GM23338 (cell line): ENCODE data around the gene GNAI2. TPM values are rescaled to one million over a fixed set of nuclear protein-coding genes. Genes with fewer than 3 reads are reported as not detected.

Experiments used
- ATAC-seq: fragments of 200-7000 bp; cut with Tn5 transposase; 3 replicates; pipeline ENCODE4 v1.9.1; 2020
- DNase-seq: peaks from one replicate; pipeline ENCODE4 v3.0.0-alpha.2; 2015; ENCODE audit warnings: low spot score
- H2AFZ ChIP-seq: fragments of 200-600 bp; sonication (generic); 2 replicates; pipeline ENCODE4 v1.8.0; 2016; ENCODE audit warnings: antibody characterized with exemption, mild to moderate bottlenecking, moderate library complexity
- H3F3A ChIP-seq: fragments of 200-600 bp; sonication (generic); replicated peaks from 2 replicates; pipeline ENCODE4 v1.8.0; 2017; ENCODE audit warnings: antibody characterized with exemption, mixed run types, low read depth
- H3K27ac ChIP-seq: fragments of 200-600 bp; sonication (generic); 2 replicates; pipeline ENCODE4 v1.6.1; 2016; ENCODE audit warnings: low read depth
- H3K27me3 ChIP-seq: fragments of 200-600 bp; sonication (generic); 2 replicates; pipeline ENCODE4 v1.8.0; 2016; ENCODE audit warnings: mild to moderate bottlenecking, mixed run types, moderate library complexity; ENCODE audit not compliant: insufficient read depth
- H3K36me3 ChIP-seq: fragments of 200-600 bp; sonication (generic); 2 replicates; pipeline ENCODE4 v1.8.0; 2016; ENCODE audit warnings: mild to moderate bottlenecking; ENCODE audit not compliant: insufficient read depth
- H3K4me1 ChIP-seq: fragments of 200-600 bp; sonication (generic); 2 replicates; pipeline ENCODE4 v1.8.0; 2016; ENCODE audit warnings: mild to moderate bottlenecking, moderate library complexity; ENCODE audit not compliant: insufficient read depth
- H3K4me2 ChIP-seq: fragments of 200-600 bp; sonication (generic); 2 replicates; pipeline ENCODE4 v1.7.1; 2017; ENCODE audit warnings: mixed run types
- H3K4me3 ChIP-seq: fragments of 200-600 bp; sonication (generic); 2 replicates; pipeline ENCODE4 v1.6.1; 2016; ENCODE audit warnings: mixed run types
- H3K79me2 ChIP-seq: fragments of 200-600 bp; sonication (generic); replicated peaks from 2 replicates; pipeline ENCODE4 v1.8.0; 2017; ENCODE audit warnings: mild to moderate bottlenecking; ENCODE audit not compliant: insufficient read depth
- H3K9me2 ChIP-seq: fragments of 200-600 bp; sonication (generic); 2 replicates; pipeline ENCODE4 v1.8.0; 2017; ENCODE audit not compliant: insufficient read depth
- H4K20me1 ChIP-seq: fragments of 200-600 bp; sonication (generic); replicated peaks from 2 replicates; pipeline ENCODE4 v1.8.0; 2017; ENCODE audit warnings: mild to moderate bottlenecking; ENCODE audit not compliant: insufficient read depth
- H3K27ac Mint-ChIP-seq: 2 replicates; pipeline ENCODE4 v1.8.0; 2020; ENCODE audit warnings: inconsistent platforms, mild to moderate bottlenecking, moderate library complexity, mixed read lengths
- H3K27me3 Mint-ChIP-seq: 3 replicates; pipeline ENCODE4 v1.8.0; 2022; ENCODE audit warnings: low read depth, mild to moderate bottlenecking, moderate library complexity, mixed read lengths, inconsistent platforms; ENCODE audit not compliant: insufficient read depth, poor library complexity
- H3K36me3 Mint-ChIP-seq: 3 replicates; pipeline ENCODE4 v1.8.0; 2021; ENCODE audit warnings: low read depth, mild to moderate bottlenecking, inconsistent platforms, moderate library complexity, mixed read lengths
- H3K4me1 Mint-ChIP-seq: 3 replicates; pipeline ENCODE4 v1.8.0; 2020; ENCODE audit warnings: mild to moderate bottlenecking, inconsistent platforms, mixed read lengths
- H3K4me3 Mint-ChIP-seq: 3 replicates; pipeline ENCODE4 v1.8.0; 2021; ENCODE audit warnings: moderate library complexity, mild to moderate bottlenecking, inconsistent platforms, mixed read lengths
- H3K9me3 Mint-ChIP-seq: 3 replicates; pipeline ENCODE4 v1.8.0; 2020; ENCODE audit warnings: moderate library complexity, mild to moderate bottlenecking, inconsistent platforms, mixed read lengths
- EZH2phosphoT487 ChIP-seq: fragments of 200-600 bp; sonication (generic); IDR thresholded peaks from one replicate; pipeline ENCODE4 v1.8.1; 2018; ENCODE audit warnings: antibody characterized with exemption; ENCODE audit not compliant: unreplicated experiment
- JUNB ChIP-seq: IDR thresholded peaks from one replicate; pipeline ENCODE4 v1.6.1; 2016; ENCODE audit warnings: antibody characterized with exemption; ENCODE audit not compliant: unreplicated experiment
- POLR2AphosphoS5 ChIP-seq: IDR thresholded peaks from 2 replicates; pipeline ENCODE4 v1.6.1; 2016; ENCODE audit warnings: antibody characterized with exemption, low read depth
- STAT1 ChIP-seq: IDR thresholded peaks from one replicate; pipeline ENCODE4 v1.6.1; 2016; ENCODE audit warnings: antibody characterized with exemption; ENCODE audit not compliant: unreplicated experiment
- ZNF114 ChIP-seq: fragments of 250-450 bp; sonication (Bioruptor Pico); IDR thresholded peaks from 2 replicates; pipeline ENCODE4 v1.5.0; 2020; ENCODE audit warnings: mild to moderate bottlenecking, moderate library complexity
- polyA plus RNA-seq: library from polyadenylated mRNA; unstranded; fragments of >200 nt; fragmentation: Nextera tagmentation; extraction: Ambion mirVana; gene quantifications from 2 replicates; pipeline ENCODE4 v1.2.1, GENCODE V29; 2016
- total RNA-seq: library from RNA; depleted of rRNA; stranded (reverse); fragments of >200 nt; shearing (Covaris generic); gene quantifications from 2 replicates; pipeline ENCODE4 v1.2.3, GENCODE V29; 2014
- TF ChIP-seq, protein P1 (sequence below): fragments of 250-450 bp; sonication (Bioruptor Pico); IDR thresholded peaks from 2 replicates; pipeline ENCODE4 v1.5.0; 2020; ENCODE audit warnings: mild to moderate bottlenecking, moderate library complexity
- TF ChIP-seq, protein P2 (sequence below): IDR thresholded peaks from one replicate; pipeline ENCODE4 v1.6.1; 2018; ENCODE audit warnings: antibody characterized with exemption; ENCODE audit not compliant: unreplicated experiment
- TF ChIP-seq, protein P3 (sequence below): IDR thresholded peaks from 2 replicates; pipeline ENCODE4 v1.6.1; 2016; ENCODE audit warnings: antibody characterized with exemption

Gene GNAI2
- total and polyA plus RNA-seq, 2 experiments from 2014 or later: 138 to 153 TPM

DNA sequence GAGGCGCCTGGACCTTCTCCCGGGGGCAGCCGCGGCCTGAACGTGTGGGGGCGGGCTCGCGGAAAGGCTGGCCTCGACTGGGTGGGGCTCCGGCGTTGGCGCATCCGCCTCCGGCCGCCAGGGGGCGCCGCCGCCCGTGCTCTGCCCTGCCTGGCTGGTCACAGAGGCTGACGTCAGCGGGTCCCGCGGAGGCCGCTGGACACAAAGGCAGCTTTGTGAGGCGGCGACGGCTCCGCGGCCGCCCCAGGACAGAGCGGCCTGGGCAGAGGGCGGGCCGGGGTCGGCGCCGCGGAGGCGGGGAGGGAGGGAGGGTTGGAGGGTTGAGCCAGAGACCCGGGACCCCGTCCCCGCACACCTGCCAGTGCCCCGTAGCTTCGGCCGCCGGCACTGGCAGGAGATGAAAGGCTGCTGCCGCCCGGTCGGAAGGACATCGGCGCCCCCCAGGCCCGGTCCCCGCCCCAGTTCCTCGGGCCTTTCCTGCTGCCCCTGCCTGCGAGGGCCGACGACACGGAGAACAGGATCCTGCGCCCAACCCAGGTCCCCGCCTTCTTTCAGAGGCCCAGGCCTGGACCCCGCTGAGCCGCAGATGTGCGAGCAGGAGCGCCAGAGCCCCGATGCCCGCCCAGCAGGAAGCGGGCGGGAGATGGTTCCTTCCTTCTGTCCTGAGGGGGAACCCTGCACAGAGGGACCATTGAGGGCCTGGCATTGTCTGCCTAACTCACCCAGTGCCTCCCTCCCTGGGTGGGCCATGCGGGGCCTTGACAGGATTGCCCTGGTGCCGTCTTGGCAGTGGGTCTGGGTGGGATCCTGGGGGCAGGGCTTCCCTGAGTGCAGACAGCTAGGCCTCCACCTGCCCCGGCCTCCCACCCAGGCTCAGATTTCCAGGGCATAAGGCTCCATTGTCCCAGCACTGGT lies 24.3 kb downstream of the GNAI2 start (continued):
- TF ChIP-seq, protein P1, sequence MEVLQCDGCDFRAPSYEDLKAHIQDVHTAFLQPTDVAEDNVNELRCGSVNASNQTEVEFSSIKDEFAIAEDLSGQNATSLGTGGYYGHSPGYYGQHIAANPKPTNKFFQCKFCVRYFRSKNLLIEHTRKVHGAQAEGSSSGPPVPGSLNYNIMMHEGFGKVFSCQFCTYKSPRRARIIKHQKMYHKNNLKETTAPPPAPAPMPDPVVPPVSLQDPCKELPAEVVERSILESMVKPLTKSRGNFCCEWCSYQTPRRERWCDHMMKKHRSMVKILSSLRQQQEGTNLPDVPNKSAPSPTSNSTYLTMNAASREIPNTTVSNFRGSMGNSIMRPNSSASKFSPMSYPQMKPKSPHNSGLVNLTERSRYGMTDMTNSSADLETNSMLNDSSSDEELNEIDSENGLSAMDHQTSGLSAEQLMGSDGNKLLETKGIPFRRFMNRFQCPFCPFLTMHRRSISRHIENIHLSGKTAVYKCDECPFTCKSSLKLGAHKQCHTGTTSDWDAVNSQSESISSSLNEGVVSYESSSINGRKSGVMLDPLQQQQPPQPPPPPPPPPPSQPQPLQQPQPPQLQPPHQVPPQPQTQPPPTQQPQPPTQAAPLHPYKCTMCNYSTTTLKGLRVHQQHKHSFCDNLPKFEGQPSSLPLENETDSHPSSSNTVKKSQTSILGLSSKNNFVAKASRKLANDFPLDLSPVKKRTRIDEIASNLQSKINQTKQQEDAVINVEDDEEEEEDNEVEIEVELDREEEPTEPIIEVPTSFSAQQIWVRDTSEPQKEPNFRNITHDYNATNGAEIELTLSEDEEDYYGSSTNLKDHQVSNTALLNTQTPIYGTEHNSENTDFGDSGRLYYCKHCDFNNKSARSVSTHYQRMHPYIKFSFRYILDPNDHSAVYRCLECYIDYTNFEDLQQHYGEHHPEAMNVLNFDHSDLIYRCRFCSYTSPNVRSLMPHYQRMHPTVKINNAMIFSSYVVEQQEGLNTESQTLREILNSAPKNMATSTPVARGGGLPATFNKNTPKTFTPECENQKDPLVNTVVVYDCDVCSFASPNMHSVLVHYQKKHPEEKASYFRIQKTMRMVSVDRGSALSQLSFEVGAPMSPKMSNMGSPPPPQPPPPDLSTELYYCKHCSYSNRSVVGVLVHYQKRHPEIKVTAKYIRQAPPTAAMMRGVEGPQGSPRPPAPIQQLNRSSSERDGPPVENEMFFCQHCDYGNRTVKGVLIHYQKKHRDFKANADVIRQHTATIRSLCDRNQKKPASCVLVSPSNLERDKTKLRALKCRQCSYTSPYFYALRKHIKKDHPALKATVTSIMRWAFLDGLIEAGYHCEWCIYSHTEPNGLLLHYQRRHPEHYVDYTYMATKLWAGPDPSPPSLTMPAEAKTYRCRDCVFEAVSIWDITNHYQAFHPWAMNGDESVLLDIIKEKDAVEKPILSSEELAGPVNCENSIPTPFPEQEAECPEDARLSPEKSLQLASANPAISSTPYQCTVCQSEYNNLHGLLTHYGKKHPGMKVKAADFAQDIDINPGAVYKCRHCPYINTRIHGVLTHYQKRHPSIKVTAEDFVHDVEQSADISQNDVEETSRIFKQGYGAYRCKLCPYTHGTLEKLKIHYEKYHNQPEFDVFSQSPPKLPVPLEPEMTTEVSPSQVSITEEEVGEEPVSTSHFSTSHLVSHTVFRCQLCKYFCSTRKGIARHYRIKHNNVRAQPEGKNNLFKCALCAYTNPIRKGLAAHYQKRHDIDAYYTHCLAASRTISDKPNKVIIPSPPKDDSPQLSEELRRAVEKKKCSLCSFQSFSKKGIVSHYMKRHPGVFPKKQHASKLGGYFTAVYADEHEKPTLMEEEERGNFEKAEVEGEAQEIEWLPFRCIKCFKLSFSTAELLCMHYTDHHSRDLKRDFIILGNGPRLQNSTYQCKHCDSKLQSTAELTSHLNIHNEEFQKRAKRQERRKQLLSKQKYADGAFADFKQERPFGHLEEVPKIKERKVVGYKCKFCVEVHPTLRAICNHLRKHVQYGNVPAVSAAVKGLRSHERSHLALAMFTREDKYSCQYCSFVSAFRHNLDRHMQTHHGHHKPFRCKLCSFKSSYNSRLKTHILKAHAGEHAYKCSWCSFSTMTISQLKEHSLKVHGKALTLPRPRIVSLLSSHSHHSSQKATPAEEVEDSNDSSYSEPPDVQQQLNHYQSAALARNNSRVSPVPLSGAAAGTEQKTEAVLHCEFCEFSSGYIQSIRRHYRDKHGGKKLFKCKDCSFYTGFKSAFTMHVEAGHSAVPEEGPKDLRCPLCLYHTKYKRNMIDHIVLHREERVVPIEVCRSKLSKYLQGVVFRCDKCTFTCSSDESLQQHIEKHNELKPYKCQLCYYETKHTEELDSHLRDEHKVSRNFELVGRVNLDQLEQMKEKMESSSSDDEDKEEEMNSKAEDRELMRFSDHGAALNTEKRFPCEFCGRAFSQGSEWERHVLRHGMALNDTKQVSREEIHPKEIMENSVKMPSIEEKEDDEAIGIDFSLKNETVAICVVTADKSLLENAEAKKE (CRISPR knock-in tag): no peak
- TF ChIP-seq POLR2AphosphoS5: peak; percentile 61; the same call in 1 of the 2 replicates

DNA sequence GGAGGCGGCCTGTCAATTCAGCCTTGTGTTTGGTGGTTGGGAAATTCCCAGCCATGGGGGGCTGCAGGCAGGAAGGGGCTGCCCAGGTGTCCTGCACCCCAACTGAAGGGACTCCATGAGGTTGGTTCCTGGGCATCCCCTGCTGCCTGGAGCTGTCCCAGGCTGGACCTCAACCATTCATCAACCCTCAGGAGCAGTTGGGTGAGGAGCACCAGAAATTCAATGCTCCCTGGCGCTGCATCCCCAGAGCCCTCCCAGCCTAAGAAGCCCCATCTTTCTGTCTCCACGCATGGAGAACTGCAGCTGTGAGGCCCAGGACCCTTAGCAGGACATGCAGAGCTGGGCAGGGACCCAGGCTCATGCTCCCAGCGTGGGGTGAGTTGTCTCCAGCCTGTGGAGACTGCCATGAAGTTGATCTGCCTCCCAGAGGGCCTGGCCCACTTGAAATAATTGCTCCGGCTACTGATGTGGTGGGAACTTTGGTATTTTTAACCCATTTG lies 25.0 kb downstream of the GNAI2 start:
- no peak for DNase-seq
- H3K27ac ChIP-seq: no peak overlapping the region
- H3K36me3 Mint-ChIP-seq: peaks cover 37% of the 10 kb centered on the region
- ATAC-seq: no peak
- H3K4me3 ChIP-seq: peak overlapping the region; percentile 77
- H3K27me3 ChIP-seq: no peaks in the 10 kb centered on the region
- no peak overlapping the region; the same call in 1 of the 2 replicates for H3K27ac Mint-ChIP-seq
- no peaks in the 10 kb centered on the region for H3K79me2 ChIP-seq
- H3F3A ChIP-seq: peaks cover 33% of the 10 kb centered on the region
- H3K9me2 ChIP-seq: no peaks in the 10 kb centered on the region
- H3K36me3 ChIP-seq: peaks cover 14% of the 10 kb centered on the region
- H3K9me3 Mint-ChIP-seq: no peaks in the 10 kb centered on the region
- peaks cover 27% of the 10 kb centered on the region for H3K27me3 Mint-ChIP-seq
- peaks cover 30% of the 10 kb centered on the region for H3K4me1 ChIP-seq
- H3K4me1 Mint-ChIP-seq: peaks cover 43% of the 10 kb centered on the region
- peak overlapping the region; percentile 70 for H3K4me3 Mint-ChIP-seq
- peak overlapping the region; percentile 83 for H3K4me2 ChIP-seq
- no peaks in the 10 kb centered on the region; the same call in 1 of the 2 replicates for H4K20me1 ChIP-seq
- H2AFZ ChIP-seq: no peak overlapping the region
- no peak for TF ChIP-seq STAT1
- TF ChIP-seq, protein P2, sequence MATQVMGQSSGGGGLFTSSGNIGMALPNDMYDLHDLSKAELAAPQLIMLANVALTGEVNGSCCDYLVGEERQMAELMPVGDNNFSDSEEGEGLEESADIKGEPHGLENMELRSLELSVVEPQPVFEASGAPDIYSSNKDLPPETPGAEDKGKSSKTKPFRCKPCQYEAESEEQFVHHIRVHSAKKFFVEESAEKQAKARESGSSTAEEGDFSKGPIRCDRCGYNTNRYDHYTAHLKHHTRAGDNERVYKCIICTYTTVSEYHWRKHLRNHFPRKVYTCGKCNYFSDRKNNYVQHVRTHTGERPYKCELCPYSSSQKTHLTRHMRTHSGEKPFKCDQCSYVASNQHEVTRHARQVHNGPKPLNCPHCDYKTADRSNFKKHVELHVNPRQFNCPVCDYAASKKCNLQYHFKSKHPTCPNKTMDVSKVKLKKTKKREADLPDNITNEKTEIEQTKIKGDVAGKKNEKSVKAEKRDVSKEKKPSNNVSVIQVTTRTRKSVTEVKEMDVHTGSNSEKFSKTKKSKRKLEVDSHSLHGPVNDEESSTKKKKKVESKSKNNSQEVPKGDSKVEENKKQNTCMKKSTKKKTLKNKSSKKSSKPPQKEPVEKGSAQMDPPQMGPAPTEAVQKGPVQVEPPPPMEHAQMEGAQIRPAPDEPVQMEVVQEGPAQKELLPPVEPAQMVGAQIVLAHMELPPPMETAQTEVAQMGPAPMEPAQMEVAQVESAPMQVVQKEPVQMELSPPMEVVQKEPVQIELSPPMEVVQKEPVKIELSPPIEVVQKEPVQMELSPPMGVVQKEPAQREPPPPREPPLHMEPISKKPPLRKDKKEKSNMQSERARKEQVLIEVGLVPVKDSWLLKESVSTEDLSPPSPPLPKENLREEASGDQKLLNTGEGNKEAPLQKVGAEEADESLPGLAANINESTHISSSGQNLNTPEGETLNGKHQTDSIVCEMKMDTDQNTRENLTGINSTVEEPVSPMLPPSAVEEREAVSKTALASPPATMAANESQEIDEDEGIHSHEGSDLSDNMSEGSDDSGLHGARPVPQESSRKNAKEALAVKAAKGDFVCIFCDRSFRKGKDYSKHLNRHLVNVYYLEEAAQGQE: no peak
- no peak for TF ChIP-seq JUNB
- no peak for TF ChIP-seq ZNF114
- no peak for TF ChIP-seq POLR2AphosphoS5
- no peak for TF ChIP-seq EZH2phosphoT487
- TF ChIP-seq, protein P3, sequence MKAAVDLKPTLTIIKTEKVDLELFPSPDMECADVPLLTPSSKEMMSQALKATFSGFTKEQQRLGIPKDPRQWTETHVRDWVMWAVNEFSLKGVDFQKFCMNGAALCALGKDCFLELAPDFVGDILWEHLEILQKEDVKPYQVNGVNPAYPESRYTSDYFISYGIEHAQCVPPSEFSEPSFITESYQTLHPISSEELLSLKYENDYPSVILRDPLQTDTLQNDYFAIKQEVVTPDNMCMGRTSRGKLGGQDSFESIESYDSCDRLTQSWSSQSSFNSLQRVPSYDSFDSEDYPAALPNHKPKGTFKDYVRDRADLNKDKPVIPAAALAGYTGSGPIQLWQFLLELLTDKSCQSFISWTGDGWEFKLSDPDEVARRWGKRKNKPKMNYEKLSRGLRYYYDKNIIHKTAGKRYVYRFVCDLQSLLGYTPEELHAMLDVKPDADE: no peak
